Measurements from ENCODE around the gene NOS1.
A peak's percentile ranks its signal among the peaks of the same experiment; 100 is the strongest.

DNA sequence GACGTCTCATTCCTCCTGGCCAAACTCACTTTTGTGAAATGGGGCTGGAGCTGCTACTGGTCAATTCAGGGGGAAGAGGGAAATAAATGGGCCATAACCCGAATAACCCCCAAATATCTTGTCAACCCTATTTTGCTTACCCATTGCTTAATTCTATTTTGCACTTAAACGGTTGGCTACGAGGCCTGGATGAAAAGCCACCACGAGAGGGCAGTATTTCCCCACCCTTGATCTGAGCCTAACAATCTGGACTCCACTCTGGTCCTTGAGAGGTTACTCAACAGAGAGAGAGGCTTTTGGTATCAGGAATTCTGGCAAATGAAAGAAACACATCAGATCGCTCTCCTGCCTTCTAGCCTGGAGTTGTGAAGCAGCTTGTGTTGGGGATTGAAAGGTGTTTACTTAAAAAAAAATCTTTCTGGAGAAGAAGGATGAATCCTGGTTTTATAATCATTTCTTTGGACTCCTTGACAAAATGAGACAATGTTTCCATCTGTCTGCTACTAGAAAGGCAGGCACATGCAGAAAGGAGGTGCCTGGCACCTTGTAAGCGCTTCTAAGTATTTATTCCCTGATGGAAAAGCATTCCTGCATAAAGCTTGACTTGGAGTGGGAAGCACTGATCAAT lies 148.7 kb downstream of the NOS1 start:
- TF ChIP-seq, protein P1, sequence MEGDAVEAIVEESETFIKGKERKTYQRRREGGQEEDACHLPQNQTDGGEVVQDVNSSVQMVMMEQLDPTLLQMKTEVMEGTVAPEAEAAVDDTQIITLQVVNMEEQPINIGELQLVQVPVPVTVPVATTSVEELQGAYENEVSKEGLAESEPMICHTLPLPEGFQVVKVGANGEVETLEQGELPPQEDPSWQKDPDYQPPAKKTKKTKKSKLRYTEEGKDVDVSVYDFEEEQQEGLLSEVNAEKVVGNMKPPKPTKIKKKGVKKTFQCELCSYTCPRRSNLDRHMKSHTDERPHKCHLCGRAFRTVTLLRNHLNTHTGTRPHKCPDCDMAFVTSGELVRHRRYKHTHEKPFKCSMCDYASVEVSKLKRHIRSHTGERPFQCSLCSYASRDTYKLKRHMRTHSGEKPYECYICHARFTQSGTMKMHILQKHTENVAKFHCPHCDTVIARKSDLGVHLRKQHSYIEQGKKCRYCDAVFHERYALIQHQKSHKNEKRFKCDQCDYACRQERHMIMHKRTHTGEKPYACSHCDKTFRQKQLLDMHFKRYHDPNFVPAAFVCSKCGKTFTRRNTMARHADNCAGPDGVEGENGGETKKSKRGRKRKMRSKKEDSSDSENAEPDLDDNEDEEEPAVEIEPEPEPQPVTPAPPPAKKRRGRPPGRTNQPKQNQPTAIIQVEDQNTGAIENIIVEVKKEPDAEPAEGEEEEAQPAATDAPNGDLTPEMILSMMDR (conservative IDR thresholded peaks at IDR 0.05 in 1 of 2, IDR thresholded peaks at IDR 0.05 in 1 of 2; ENCODE audit: low read depth in 1 of 2, low read length in 2 of 2) = peak; percentile 94 to 96
- TF ChIP-seq EZH2 (IDR thresholded peaks at IDR 0.05; ENCODE audit: low read length, missing control alignments) = no peak

Data from fibroblast of lung (primary cell).